ENCODE data around the gene NETO2.
"Not testable (repeated sequence)": the region's sequence is repeated elsewhere in the genome, so short reads cannot be mapped to it uniquely, and the experiment has no call there.

Gene NETO2

GRCh38 chr16:47132308-47132707 is 11.4 kb downstream of the NETO2 start:
- DNase-seq = no peak

GRCh38 chr16:47129755-47130435 is 13.8 kb downstream of the NETO2 start:
- no peak for DNase-seq

- no peak for DNase-seq
Measured at GRCh38 chr16:47127541-47127940, 16.2 kb downstream of the NETO2 start.

- DNase-seq = no peak
Measured at GRCh38 chr16:47125757-47126156, 18.0 kb downstream of the NETO2 start.

GRCh38 chr16:47113130-47113529 is 30.6 kb downstream of the NETO2 start:
- no peak for DNase-seq

- DNase-seq = no peak
Measured at GRCh38 chr16:47110939-47111338, 32.8 kb downstream of the NETO2 start.

GRCh38 chr16:47109361-47109760 is 34.4 kb downstream of the NETO2 start:
- no peak for DNase-seq

- not testable (repeated sequence) for DNase-seq
Measured at GRCh38 chr16:47102921-47103320, 40.8 kb downstream of the NETO2 start.

GRCh38 chr16:47097154-47097553 is 46.6 kb downstream of the NETO2 start:
- not testable (repeated sequence) for DNase-seq

- no peak for DNase-seq
Measured at GRCh38 chr16:47096297-47096696, 47.4 kb downstream of the NETO2 start.

GRCh38 chr16:47084198-47084597 is 59.5 kb downstream of the NETO2 start:
- no peak for DNase-seq

GRCh38 chr16:47082099-47082865 is 61.5 kb downstream of the NETO2 start:
- DNase-seq = no peak

- no peak for DNase-seq
Measured at GRCh38 chr16:47081115-47081514, 62.6 kb downstream of the NETO2 start.

- DNase-seq = no peak
Measured at GRCh38 chr16:47079860-47080259, 63.9 kb downstream of the NETO2 start.

- DNase-seq = no peak
Measured at GRCh38 chr16:47073223-47074155, 70.3 kb downstream of the NETO2 start.

GRCh38 chr16:47072158-47072557 is 71.6 kb downstream of the NETO2 start:
- DNase-seq = no peak

GRCh38 chr16:47069841-47070584 is 73.7 kb downstream of the NETO2 start:
- DNase-seq = no peak

- no peak for DNase-seq
Measured at GRCh38 chr16:47069313-47069712, 74.4 kb downstream of the NETO2 start.

- DNase-seq = no peak
Measured at GRCh38 chr16:47067203-47067602, 76.5 kb downstream of the NETO2 start.

- no peak for DNase-seq
Measured at GRCh38 chr16:47065766-47066688, 77.7 kb downstream of the NETO2 start.

GRCh38 chr16:47064775-47065174 is 79.0 kb downstream of the NETO2 start:
- no peak for DNase-seq

Measured in GDM1 (cell line).